BE2C (cell line): ENCODE data around the gene PDP2.

Experiments
- DNase-seq: peaks from one replicate; pipeline ENCODE4 v3.0.0-alpha.2; 2020
- H3K27me3 ChIP-seq: fragments of 250-450 bp; sonication (Bioruptor Pico); 2 replicates; pipeline ENCODE4 v1.5.1; 2020; ENCODE audit warnings: mild to moderate bottlenecking
- H3K36me3 ChIP-seq: fragments of 250-450 bp; sonication (Bioruptor Pico); 2 replicates; pipeline ENCODE4 v1.5.1; 2020; ENCODE audit warnings: mild to moderate bottlenecking
- H3K4me1 ChIP-seq: fragments of 250-450 bp; sonication (Bioruptor Pico); 2 replicates; pipeline ENCODE4 v1.5.1; 2020
- H3K4me3 ChIP-seq: 2 replicates; pipeline ENCODE4 v1.5.1; 2011; ENCODE audit warnings: low read depth, low read length
- H3K9me3 ChIP-seq: fragments of 250-450 bp; sonication (Bioruptor Pico); 2 replicates; pipeline ENCODE4 v1.5.1; 2020
- CTCF ChIP-seq: IDR thresholded peaks from 2 replicates; pipeline ENCODE4 v1.5.1; 2012; ENCODE audit warnings: mild to moderate bottlenecking, low read depth, low read length

Gene PDP2

DNA sequence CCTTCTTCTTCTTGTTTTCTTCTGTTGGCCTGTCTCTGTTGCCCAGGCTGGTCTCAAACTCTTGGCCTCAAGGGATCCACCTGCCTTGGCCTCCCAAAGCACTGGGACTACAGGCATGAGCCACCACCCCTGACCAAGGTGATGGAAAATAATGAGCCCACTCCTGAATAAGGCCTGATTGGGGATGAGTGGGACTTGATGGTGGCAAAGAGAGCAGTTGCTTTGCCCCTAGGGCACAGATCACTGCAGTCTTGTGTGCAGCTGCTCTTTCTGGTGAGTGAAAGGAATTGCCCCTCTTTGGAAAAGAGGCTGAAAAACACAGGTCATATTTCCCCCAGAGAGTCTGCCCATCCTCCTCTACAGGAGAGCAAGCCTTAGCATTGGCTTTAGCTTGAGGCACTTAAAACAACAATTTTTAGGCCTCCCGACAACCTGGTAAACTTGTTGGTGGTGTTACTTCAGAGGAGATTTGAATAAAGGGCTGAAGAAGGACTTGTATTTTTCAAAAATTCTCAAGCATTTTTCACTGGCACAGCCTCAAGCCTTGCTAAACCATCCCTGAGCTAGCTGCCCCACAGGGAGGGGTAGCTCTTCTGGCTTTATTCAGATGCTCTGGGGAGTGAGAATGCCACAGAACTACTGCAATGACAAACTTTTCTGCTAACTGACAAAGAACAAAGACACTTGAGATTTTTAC, 6.1 kb upstream of the PDP2 start:
- no peak for TF ChIP-seq CTCF
- no peaks in the 10 kb centered on the region for H3K9me3 ChIP-seq
- H3K4me1 ChIP-seq = peaks cover 4% of the 10 kb centered on the region; the same call in 1 of the 2 replicates
- no peak overlapping the region for H3K4me3 ChIP-seq
- H3K27me3 ChIP-seq = no peaks in the 10 kb centered on the region
- H3K36me3 ChIP-seq = no peaks in the 10 kb centered on the region
- DNase-seq = no peak

- Histone ChIP-seq H3K4me1 (peaks cover 6% of the 10 kb centered on the region; the same call in 1 of the 2 replicates), H3K27me3 (no peaks in the 10 kb centered on the region), H3K4me3 (no peak overlapping the region), H3K9me3 (no peaks in the 10 kb centered on the region), H3K36me3 (no peaks in the 10 kb centered on the region; the same call in 1 of the 2 replicates)
- no peak for TF ChIP-seq CTCF
- no peak for DNase-seq
These were observed 2.2 kb upstream of the PDP2 start for GRCh38 chr16:66878067-66878466.

GRCh38 chr16:66881014-66881417, 701 bp downstream of the PDP2 start:
- no peak for DNase-seq
- no peaks in the 10 kb centered on the region for H3K9me3 ChIP-seq
- H3K27me3 ChIP-seq = no peaks in the 10 kb centered on the region
- no peak for TF ChIP-seq CTCF
- H3K4me1 ChIP-seq = peaks cover 6% of the 10 kb centered on the region; the same call in 1 of the 2 replicates
- H3K4me3 ChIP-seq = peak overlapping the region; percentile 92
- peaks cover 23% of the 10 kb centered on the region for H3K36me3 ChIP-seq

DNA sequence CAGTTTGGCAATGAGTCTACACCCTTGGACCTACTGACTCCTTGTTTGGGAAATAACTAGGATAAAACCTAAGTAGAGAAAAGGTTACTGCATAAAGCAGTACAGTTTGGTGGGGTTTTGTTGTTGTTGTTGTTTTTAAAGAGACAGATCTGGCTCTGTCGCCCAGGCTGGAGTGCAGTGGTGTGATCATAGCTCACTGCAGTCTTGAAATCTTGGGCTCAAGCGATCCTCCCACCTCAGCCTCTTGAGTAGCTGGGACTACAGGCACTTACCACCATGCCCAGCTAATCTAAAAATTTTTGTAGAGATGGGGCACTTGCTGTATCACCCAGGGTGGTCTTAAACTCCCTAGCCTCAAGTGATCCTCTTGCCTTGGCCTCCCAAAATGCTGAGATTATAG, 1.2 kb downstream of the PDP2 start:
- DNase-seq = no peak
- H3K27me3 ChIP-seq = no peaks in the 10 kb centered on the region
- H3K4me3 ChIP-seq = peak overlapping the region; percentile 92
- no peaks in the 10 kb centered on the region for H3K9me3 ChIP-seq
- peaks cover 28% of the 10 kb centered on the region for H3K36me3 ChIP-seq
- TF ChIP-seq CTCF = no peak
- H3K4me1 ChIP-seq = peaks cover 6% of the 10 kb centered on the region; the same call in 1 of the 2 replicates

DNA sequence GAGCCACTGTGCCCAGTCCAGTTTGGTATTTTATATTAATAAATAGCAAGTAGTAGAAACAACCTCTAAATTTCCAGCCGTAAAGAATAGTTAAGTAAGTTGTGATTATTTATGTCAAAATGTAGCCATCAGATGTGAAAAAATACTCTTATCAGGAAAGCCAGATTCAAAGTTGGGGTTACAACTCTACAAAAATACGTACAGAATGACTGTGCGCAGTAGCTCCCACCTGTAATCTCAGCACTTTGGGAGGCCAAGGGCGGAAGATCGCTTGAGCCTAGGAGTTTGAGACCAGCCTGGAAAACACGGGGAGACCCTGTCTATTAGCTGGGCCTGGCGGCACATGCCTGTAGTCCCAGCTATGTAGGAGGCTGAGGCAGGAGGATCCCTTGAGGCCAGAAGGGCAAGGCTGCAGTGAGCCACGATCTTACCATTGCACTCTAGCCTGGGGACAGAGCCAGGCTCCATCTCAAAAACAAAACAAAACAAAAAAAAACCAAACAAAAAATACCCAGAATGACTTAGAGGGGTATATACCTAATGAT, 1.7 kb downstream of the PDP2 start:
- Histone ChIP-seq H3K4me1 (peaks cover 6% of the 10 kb centered on the region; the same call in 1 of the 2 replicates), H3K4me3 (peak overlapping the region; percentile 92), H3K9me3 (no peaks in the 10 kb centered on the region), H3K27me3 (no peaks in the 10 kb centered on the region), H3K36me3 (peaks cover 31% of the 10 kb centered on the region)
- no peak for DNase-seq
- no peak for TF ChIP-seq CTCF

DNA sequence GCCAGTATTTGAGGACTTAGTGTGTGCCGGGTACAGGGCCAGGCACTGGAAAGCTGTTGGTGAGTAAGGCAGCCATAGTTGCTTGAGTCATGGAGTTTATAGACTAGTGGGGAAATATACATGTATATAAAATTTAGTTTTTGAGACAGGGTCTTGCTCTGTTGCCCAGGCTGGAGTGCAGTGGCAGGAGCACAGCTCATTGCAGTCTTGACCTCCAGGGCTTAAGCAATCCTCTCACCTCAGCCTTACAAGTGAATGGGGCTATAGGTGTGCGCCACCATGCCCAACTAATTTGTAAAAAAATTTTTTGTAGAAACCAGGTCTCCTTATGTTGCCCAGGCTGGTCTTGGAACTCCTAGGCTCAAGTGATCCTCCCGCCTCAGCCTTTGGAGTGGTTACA, 2.4 kb downstream of the PDP2 start:
- H3K36me3 ChIP-seq = peaks cover 31% of the 10 kb centered on the region
- no peak for TF ChIP-seq CTCF
- H3K4me1 ChIP-seq = peaks cover 6% of the 10 kb centered on the region; the same call in 1 of the 2 replicates
- H3K4me3 ChIP-seq = no peak overlapping the region
- no peaks in the 10 kb centered on the region for H3K9me3 ChIP-seq
- DNase-seq = no peak
- H3K27me3 ChIP-seq = no peaks in the 10 kb centered on the region
